ENCODE data around the gene ICAM2.
A peak's percentile ranks its signal among the peaks of the same experiment; 100 is the strongest.

Gene ICAM2

DNA sequence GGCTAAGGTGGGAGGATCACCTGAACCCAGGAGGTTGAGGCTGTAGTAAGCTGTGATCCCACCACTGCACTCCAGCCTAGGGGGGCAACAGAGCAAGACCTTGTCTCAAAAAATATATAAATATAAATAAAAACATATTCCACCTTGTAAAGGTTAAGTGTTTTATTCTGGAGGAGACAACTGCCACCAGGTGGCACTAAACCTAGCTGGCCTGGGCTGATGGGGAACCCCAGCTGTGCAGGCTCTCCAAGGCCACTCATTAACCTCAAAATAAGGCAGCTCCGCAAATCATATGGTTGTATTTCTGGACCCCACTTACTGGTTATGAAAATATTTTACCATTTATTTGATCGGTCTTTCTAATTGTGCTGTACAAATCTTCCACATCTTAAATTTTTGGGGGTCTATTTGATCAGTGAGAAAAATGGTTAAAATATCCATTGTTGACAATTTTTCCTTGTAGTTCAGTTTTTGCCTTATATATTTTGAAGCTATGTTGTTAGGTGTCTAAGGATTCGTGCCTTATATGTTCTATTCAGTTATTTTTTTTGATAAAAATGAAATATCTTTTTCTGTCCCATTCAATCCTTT lies 8.5 kb upstream of the ICAM2 start:
- Histone ChIP-seq H3K36me3 (ENCODE audit: low read length) (no peaks in the 10 kb centered on the region), H3K4me3 (ENCODE audit: insufficient read depth, low read length, poor library complexity, severe bottlenecking) (no peak overlapping the region), H3K9me2 (replicated peaks; ENCODE audit: insufficient read depth, low read length) (no peaks in the 10 kb centered on the region), H3K9ac (ENCODE audit: low read length) (no peak overlapping the region), H3K4me2 (ENCODE audit: low read depth, low read length, poor library complexity, severe bottlenecking) (no peak overlapping the region), H4K20me1 (ENCODE audit: low read depth, low read length) (no peaks in the 10 kb centered on the region), H3K27me3 (ENCODE audit: low read length) (no peaks in the 10 kb centered on the region), H3F3A (ENCODE audit: insufficient read depth) (peaks cover 15% of the 10 kb centered on the region), H2AFZ (ENCODE audit: low read depth, low read length, severe bottlenecking) (no peak overlapping the region), H3K27ac (ENCODE audit: low read depth, low read length) (no peak overlapping the region), H3K79me2 (ENCODE audit: insufficient read depth, low read length) (no peaks in the 10 kb centered on the region), H3K9me3 (ENCODE audit: insufficient read depth, low read length) (no peaks in the 10 kb centered on the region)
- TF ChIP-seq, protein P1, sequence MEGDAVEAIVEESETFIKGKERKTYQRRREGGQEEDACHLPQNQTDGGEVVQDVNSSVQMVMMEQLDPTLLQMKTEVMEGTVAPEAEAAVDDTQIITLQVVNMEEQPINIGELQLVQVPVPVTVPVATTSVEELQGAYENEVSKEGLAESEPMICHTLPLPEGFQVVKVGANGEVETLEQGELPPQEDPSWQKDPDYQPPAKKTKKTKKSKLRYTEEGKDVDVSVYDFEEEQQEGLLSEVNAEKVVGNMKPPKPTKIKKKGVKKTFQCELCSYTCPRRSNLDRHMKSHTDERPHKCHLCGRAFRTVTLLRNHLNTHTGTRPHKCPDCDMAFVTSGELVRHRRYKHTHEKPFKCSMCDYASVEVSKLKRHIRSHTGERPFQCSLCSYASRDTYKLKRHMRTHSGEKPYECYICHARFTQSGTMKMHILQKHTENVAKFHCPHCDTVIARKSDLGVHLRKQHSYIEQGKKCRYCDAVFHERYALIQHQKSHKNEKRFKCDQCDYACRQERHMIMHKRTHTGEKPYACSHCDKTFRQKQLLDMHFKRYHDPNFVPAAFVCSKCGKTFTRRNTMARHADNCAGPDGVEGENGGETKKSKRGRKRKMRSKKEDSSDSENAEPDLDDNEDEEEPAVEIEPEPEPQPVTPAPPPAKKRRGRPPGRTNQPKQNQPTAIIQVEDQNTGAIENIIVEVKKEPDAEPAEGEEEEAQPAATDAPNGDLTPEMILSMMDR (IDR thresholded peaks at IDR 0.05; ENCODE audit: insufficient read depth, low read length, poor library complexity, severe bottlenecking): peak; percentile 59
- TF ChIP-seq EZH2phosphoT487 (conservative IDR thresholded peaks at IDR 0.05; ENCODE audit: low read length): no peak

DNA sequence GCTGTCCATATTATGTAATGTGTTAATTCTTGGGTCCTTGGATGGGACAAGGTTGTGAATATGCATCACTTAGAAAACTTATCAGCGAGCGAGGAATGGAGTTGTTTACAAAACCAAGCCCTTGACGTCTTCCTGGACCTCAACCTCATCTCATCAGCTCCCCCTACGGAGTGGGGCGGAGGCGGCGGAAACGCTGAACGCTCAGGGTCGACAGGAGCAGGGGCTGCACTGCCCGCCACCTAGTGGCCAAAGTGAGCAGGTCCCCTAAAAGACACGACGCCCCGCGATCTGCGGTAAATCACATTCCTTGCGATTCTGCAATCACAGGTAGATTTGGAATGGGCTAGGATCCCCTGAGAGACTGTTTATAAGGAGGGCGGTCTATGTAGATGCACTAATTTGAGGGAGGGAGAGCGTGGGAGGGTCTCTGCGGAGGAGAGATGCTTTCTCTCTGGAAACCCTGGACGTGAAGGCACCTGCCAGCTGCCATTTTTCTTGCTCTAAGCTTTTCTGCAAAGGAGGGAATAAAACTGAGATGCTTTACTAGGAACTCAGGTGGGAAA lies 5.4 kb upstream of the ICAM2 start:
- peak overlapping the region; percentile 64 for H3K27ac ChIP-seq (ENCODE audit: low read depth, low read length)
- peak overlapping the region; percentile 46 for H3K4me2 ChIP-seq (ENCODE audit: low read depth, low read length, poor library complexity, severe bottlenecking)
- no peaks in the 10 kb centered on the region for H3K9me2 ChIP-seq (replicated peaks; ENCODE audit: insufficient read depth, low read length)
- H3K9ac ChIP-seq (ENCODE audit: low read length): peak overlapping the region; percentile 37; the same call in 1 of the 2 replicates
- no peaks in the 10 kb centered on the region for H4K20me1 ChIP-seq (ENCODE audit: low read depth, low read length)
- no peaks in the 10 kb centered on the region for H3K9me3 ChIP-seq (ENCODE audit: insufficient read depth, low read length)
- H3K4me3 ChIP-seq (ENCODE audit: insufficient read depth, low read length, poor library complexity, severe bottlenecking): no peak overlapping the region
- H2AFZ ChIP-seq (ENCODE audit: low read depth, low read length, severe bottlenecking): peak overlapping the region; percentile 82
- H3K79me2 ChIP-seq (ENCODE audit: insufficient read depth, low read length): no peaks in the 10 kb centered on the region
- no peaks in the 10 kb centered on the region for H3K36me3 ChIP-seq (ENCODE audit: low read length)
- peaks cover 37% of the 10 kb centered on the region for H3F3A ChIP-seq (ENCODE audit: insufficient read depth)
- no peak for TF ChIP-seq EZH2phosphoT487 (conservative IDR thresholded peaks at IDR 0.05; ENCODE audit: low read length)
- TF ChIP-seq, protein P1 (IDR thresholded peaks at IDR 0.05; ENCODE audit: insufficient read depth, low read length, poor library complexity, severe bottlenecking): peak; percentile 98
- no peaks in the 10 kb centered on the region for H3K27me3 ChIP-seq (ENCODE audit: low read length)

DNA sequence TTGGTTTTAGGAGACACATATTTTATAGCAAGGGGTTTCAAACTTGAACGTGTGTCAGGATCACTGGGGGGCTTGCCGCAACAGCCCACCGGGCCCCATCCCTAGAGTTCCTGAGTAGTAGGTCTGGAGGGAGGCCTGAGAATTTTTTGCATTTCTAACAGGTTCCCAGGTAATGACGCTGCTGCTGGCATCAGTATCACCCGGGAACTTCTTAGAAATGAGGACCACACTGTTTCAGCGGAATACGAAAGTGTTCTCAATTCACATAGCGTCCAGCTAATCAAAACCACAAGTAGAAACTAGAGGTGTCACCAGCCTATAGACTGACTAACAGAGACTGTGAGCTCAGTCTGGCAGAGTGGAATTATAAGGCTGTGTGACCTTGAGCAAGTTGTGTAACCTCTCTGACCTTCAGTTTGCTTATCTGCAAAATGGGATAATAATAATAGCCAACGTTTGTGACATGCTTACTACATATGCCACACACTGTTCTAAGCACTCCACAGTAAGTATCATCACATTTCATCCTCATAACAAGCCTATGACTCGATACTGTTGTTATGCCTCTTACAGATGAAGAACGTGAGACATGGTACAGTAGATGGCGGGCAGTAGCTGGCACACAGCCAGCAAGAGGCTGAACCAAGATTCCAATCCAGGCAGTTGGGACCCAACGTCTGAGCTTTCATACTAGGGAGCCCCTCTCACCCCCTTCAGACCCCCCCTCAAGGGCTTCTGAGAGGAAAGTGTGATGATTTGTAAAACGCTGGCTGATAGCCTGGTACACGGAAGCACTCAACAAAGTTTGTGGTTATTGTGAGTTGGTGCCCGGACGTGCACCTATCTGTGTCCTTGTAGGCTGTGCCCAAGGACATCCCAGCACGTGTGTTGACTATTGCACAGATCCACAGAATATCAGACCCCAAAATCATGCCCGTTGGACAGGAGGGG lies 4.6 kb upstream of the ICAM2 start:
- H3K27me3 ChIP-seq (ENCODE audit: low read length): no peaks in the 10 kb centered on the region
- no peaks in the 10 kb centered on the region for H3K9me3 ChIP-seq (ENCODE audit: insufficient read depth, low read length)
- H3K79me2 ChIP-seq (ENCODE audit: insufficient read depth, low read length): no peaks in the 10 kb centered on the region
- peak overlapping the region; percentile 37; the same call in 1 of the 2 replicates for H3K9ac ChIP-seq (ENCODE audit: low read length)
- H3K9me2 ChIP-seq (replicated peaks; ENCODE audit: insufficient read depth, low read length): no peaks in the 10 kb centered on the region
- H3F3A ChIP-seq (ENCODE audit: insufficient read depth): peaks cover 42% of the 10 kb centered on the region
- H2AFZ ChIP-seq (ENCODE audit: low read depth, low read length, severe bottlenecking): peak overlapping the region; percentile 82
- no peaks in the 10 kb centered on the region for H4K20me1 ChIP-seq (ENCODE audit: low read depth, low read length)
- peak overlapping the region; percentile 64 for H3K27ac ChIP-seq (ENCODE audit: low read depth, low read length)
- peak overlapping the region; percentile 46 for H3K4me2 ChIP-seq (ENCODE audit: low read depth, low read length, poor library complexity, severe bottlenecking)
- TF ChIP-seq, protein P1 (IDR thresholded peaks at IDR 0.05; ENCODE audit: insufficient read depth, low read length, poor library complexity, severe bottlenecking): no peak
- TF ChIP-seq EZH2phosphoT487 (conservative IDR thresholded peaks at IDR 0.05; ENCODE audit: low read length): no peak
- no peaks in the 10 kb centered on the region for H3K36me3 ChIP-seq (ENCODE audit: low read length)
- no peak overlapping the region for H3K4me3 ChIP-seq (ENCODE audit: insufficient read depth, low read length, poor library complexity, severe bottlenecking)
